Right atrium auricular region (tissue), 2 donors: ENCODE data around the gene SNAPC4. TPM values are rescaled to one million over a fixed set of nuclear protein-coding genes. Genes with fewer than 3 reads are reported as not detected.

Source experiments
- DNase-seq: peaks from one replicate; pipeline ENCODE4 v3.0.0-alpha.2; 2019; ENCODE audit warnings: low spot score
- H3K27ac ChIP-seq, 2 donors: fragments of 200-600 bp; sonication (generic); 1 replicate in 1 of 2; 2 replicates in 1 of 2; pipeline ENCODE4 v1.5.1; 2016 to 2019
- H3K27me3 ChIP-seq, 2 donors: fragments of 200-600 bp; sonication (generic); one replicate each; pipeline versions ENCODE4 v1.5.1 to v1.6.0; 2017 to 2019
- H3K36me3 ChIP-seq: fragments of 200-600 bp; sonication (generic); one replicate; pipeline ENCODE4 v1.5.1; 2016
- H3K4me1 ChIP-seq, 2 donors: fragments of 200-600 bp; sonication (generic); one replicate each; pipeline versions ENCODE4 v1.5.1 to v1.6.0; 2017 to 2019
- H3K4me3 ChIP-seq, 2 donors: fragments of 200-600 bp; sonication (generic); 1 replicate in 1 of 2; 2 replicates in 1 of 2; pipeline ENCODE4 v1.5.1; 2017 to 2019; ENCODE audit warnings: mild to moderate bottlenecking in 1 of 2, moderate library complexity in 1 of 2
- H3K9me3 ChIP-seq, 2 donors: fragments of 200-600 bp; sonication (generic); one replicate each; pipeline ENCODE4 v1.5.1; 2019
- total RNA-seq, 2 donors: library from RNA; depleted of rRNA; stranded (reverse); fragments of >200 nt; gene quantifications; one replicate each; pipeline ENCODE4 v1.1.0, GENCODE V29; 2016
- TF ChIP-seq, protein P1 (sequence below), 2 donors: fragments of 200-600 bp; sonication (generic); IDR thresholded peaks; one replicate each; pipeline ENCODE4 v1.5.1; 2019; ENCODE audit warnings: antibody characterized with exemption in 2 of 2

Gene SNAPC4
- total RNA-seq, 2 donors from 2014 or later, result 2.5 to 4.4 TPM

DNA sequence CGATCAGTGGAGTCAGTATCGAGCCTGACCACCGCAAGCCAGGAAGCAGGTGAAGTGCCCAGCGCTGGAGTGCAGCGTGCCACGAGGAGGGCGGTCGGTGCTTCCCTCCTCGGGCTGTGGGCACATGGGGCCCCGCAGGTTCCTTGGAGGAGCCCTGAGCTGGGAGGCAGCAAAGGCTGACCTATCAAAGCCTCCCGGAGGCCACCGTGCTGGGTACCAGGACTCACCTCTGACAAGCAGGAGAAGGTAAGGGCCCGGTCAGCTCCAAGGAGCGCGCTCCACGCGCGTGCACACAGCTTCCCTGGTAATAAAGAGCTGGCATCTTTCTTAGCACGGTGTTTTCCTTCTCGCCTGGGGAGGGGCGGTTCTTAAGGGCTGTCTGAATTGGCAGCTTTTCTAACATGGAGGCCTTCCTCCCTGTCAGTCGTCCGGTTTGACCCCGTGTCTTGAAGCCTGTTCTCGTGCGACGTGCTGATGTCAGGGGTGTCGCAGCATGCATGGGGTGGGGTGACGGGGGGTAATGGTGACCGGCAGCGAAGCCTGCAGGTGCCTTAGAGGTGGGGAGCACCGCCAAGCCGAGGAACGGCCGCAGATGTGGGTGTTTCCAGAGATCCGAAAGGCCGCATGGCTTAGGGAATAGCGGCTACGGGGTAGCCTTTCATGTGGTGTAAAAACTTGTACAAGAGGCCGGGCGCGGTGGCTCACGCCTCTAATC lies 23.6 kb upstream of the SNAPC4 start:
- TF ChIP-seq, protein P1, sequence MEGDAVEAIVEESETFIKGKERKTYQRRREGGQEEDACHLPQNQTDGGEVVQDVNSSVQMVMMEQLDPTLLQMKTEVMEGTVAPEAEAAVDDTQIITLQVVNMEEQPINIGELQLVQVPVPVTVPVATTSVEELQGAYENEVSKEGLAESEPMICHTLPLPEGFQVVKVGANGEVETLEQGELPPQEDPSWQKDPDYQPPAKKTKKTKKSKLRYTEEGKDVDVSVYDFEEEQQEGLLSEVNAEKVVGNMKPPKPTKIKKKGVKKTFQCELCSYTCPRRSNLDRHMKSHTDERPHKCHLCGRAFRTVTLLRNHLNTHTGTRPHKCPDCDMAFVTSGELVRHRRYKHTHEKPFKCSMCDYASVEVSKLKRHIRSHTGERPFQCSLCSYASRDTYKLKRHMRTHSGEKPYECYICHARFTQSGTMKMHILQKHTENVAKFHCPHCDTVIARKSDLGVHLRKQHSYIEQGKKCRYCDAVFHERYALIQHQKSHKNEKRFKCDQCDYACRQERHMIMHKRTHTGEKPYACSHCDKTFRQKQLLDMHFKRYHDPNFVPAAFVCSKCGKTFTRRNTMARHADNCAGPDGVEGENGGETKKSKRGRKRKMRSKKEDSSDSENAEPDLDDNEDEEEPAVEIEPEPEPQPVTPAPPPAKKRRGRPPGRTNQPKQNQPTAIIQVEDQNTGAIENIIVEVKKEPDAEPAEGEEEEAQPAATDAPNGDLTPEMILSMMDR (IDR thresholded peaks at IDR 0.05), result no peak
- H3K9me3 ChIP-seq, result no peaks in the 10 kb centered on the region
- H3K4me1 ChIP-seq, result no peaks in the 10 kb centered on the region
- H3K36me3 ChIP-seq, result peaks cover 64% of the 10 kb centered on the region
- no peak for DNase-seq
- H3K27me3 ChIP-seq, result no peaks in the 10 kb centered on the region
- no peak overlapping the region for H3K27ac ChIP-seq
- no peak overlapping the region for H3K4me3 ChIP-seq

DNA sequence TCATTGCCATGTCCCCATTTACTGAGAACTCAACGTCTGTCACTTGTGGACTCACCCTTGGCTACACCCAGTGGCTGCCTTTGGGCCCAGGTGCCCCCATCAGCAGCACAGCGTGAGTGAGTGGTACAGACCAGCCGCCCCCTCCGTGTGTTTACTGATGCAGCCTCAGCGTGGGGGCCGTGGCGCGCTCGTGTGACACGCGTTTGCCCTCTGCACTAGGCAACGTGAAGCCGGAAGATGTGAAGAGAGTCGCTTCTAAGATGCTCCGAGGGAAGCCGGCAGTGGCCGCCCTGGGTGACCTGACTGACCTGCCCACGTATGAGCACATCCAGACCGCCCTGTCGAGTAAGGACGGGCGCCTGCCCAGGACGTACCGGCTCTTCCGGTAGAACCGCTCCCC lies 22.9 kb upstream of the SNAPC4 start:
- H3K4me1 ChIP-seq, result no peaks in the 10 kb centered on the region
- H3K4me3 ChIP-seq, result no peak overlapping the region
- TF ChIP-seq, protein P1 (IDR thresholded peaks at IDR 0.05), result no peak
- H3K27ac ChIP-seq, result no peak overlapping the region
- H3K9me3 ChIP-seq, result no peaks in the 10 kb centered on the region
- DNase-seq, result no peak
- no peaks in the 10 kb centered on the region for H3K27me3 ChIP-seq
- peaks cover 69% of the 10 kb centered on the region for H3K36me3 ChIP-seq

DNA sequence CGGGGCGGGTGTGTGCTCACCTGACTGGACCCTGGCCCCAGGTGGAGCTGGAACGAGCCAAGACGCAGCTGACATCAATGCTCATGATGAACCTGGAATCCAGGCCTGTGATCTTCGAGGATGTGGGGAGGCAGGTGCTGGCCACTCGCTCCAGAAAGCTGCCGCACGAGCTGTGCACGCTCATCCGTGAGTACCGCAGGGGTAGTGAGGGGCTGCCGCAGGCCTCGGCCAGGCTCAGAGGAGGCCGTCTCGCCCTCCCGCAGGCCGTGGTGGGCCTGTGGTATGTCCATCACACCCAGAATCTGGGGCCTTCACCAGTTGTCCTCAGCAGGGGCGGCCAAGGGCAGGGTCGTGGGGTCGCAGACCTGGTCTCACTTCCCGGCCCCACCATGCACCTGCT lies 21.8 kb upstream of the SNAPC4 start:
- Histone ChIP-seq H3K4me3 (no peak overlapping the region), H3K4me1 (no peaks in the 10 kb centered on the region), H3K9me3 (no peaks in the 10 kb centered on the region), H3K36me3 (peaks cover 80% of the 10 kb centered on the region), H3K27me3 (no peaks in the 10 kb centered on the region), H3K27ac (no peak overlapping the region)
- DNase-seq, result no peak
- TF ChIP-seq, protein P1 (IDR thresholded peaks at IDR 0.05), result no peak

DNA sequence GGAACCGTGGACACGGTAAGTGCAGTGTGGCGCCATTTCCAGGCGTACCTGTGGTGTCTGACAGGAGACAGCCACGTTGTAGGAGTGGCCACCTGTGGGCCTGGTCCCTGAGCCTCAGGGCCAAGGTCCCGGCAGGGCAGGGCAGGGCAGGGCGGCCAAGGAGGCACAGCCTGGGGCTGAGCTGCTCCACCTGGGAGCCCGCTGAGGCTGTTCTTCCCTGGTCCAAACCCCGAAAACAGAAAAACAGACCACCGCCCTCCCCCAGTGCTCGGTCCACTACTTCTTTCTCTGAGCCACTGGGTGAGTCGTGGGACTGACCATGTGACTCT lies 19.1 kb upstream of the SNAPC4 start:
- Histone ChIP-seq H3K27ac (no peak overlapping the region), H3K4me1 (no peaks in the 10 kb centered on the region), H3K36me3 (peaks cover 96% of the 10 kb centered on the region), H3K4me3 (no peak overlapping the region), H3K9me3 (no peaks in the 10 kb centered on the region), H3K27me3 (no peaks in the 10 kb centered on the region)
- TF ChIP-seq, protein P1 (IDR thresholded peaks at IDR 0.05), result no peak
- no peak for DNase-seq

DNA sequence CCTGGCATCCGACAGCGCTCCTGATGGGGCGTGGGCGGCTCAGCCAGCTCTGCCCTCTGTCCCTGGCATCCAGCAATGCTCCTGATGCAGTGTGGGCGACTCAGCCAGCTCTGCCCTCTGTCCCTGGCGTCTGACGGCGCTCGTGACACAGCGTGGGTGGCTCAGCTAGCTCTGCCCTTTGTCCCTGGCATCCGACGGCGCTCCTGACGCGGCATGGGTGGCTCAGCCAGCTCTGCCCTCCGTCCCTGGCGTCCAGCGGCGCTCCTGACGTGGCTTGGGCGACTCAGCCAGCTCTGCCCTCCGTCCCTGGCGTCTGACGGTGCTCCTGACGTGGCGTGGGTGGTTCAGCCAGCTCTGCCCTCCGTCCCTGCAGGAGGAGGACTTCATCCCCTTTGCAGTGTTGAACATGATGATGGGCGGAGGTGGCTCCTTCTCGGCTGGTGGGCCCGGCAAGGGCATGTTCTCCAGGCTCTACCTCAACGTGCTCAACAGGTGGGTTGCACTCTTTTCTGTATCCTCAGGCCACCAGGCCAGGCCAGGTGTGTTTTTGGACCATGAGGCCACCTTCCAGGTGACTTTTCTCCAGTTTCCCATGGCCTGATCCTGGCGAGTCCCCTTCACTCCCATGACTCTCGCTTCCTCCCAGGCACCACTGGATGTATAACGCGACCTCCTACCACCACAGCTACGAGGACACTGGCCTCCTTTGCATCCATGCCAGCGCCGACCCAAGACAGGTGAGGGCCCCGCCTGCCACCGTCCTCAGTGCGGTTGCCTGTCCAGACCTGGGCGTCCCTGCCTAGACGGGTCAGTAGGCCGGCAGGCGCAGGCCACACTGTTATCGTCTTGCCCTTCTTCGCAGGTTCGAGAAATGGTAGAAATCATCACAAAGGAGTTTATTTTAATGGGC lies 18.5 kb upstream of the SNAPC4 start:
- H3K36me3 ChIP-seq, result peaks cover 96% of the 10 kb centered on the region
- no peak for DNase-seq
- H3K4me3 ChIP-seq, result no peak overlapping the region
- H3K4me1 ChIP-seq, result no peaks in the 10 kb centered on the region
- TF ChIP-seq, protein P1 (IDR thresholded peaks at IDR 0.05), result no peak
- H3K27ac ChIP-seq, result no peak overlapping the region
- no peaks in the 10 kb centered on the region for H3K27me3 ChIP-seq
- no peaks in the 10 kb centered on the region for H3K9me3 ChIP-seq
